ENCODE data around the gene CERS6.

CERS6 gene

DNA sequence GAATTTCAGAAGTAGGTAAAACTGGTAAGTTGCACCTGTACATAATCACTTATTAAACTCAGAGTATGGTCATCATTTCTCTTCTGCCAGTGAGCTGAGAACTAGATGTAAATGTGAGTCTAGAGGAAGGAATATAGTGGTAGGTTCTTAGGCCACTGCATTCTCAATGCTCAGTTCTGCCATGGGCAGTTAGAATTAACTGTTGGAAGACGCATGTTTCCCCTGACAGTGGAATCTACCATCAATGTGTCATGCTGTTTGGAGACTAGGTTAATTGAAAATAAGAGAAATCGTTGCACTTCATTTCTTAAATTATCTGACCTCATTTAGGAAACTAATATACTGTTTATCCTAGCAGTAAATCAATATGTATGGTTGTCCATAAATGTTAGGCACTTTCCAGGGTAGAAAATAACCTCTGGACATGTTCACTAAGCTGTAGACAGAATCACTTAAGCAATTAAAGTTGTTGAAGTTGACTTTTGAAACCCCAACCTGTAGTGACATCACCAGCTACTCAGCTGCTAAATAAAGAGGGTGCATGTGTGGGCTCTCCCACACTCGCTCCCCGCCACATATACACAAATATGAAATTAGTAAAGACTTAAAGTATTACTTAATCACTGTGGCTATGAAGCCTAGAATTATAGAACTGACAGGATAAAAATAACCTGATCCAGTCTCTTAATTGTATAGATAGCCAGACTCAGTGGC is 254.8 kb downstream of the CERS6 start:
- no peak for DNase-seq

DNA sequence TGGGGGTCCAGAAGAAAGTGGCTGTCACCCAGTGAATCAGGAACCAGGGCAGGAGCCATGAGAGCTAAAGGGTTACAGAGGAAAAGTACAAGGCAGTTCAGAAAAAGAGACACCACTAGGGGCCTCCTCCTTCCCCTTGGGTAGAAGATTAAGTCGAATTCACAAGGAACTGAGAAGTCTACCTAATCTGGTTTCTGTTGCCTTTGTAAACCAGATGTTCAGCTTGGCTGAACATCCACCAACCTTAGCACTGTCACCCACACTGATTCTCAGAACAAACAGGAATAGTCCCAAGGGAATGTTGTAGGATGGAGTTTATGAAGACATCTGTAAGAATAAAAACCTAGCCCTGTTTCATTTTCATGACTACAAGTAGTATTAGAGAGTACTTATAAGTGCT is 256.0 kb downstream of the CERS6 start:
- DNase-seq, result no peak

DNA sequence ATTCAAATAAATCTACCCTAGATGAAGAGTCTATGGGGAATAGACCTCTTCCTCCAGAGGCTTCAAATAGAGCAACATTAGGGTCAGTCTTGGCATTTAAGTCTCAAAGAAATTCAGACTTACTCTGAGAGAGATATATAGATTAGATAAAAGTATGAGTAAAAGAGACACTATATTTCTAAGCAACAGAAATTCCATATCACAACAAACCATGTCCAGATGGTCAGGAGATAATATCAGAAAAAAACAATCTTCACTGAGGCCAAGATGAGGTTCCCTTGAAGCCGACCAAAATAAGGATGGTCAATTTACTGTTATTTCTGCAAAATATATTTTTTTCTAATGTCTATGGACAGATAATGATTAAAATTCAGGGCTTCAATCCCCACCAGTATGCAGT is 257.3 kb downstream of the CERS6 start:
- no peak for DNase-seq

DNA sequence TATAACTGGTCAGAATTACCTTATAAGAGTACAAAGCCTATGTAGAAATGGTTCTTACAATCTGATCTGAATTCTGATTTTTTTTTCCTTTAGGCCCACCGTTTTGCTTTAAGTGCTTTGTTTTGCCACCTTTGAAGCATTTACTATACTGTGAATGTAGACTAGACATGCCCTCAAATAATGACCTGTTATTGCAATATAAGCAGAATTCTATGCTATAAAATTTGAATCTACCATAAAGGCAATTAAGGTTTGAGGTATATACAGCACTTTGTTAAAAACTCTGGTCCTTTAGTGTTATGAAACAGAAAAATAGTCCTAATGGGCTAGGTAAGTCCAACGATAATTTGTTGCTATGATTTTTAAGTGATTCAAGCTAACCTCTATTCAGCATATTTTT is 259.8 kb downstream of the CERS6 start:
- no peak for DNase-seq

DNA sequence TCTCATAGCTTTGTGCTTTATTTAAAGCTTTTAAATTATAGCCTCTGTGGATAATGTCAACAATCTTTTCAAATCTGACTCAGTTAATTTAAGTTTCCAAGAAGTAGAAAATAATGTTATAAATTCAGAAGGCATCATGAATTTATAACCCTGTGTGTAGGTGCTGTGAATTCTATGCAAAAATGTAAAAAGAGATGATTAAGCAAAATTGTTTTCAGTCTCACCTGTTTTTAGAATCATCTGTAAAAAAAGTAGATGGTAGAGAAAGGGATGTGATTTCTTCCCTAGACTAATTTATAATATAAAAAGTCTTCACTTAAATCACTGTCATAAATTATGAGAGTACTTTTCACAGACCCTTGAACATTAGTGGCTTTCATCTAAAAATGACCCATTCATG is 260.8 kb downstream of the CERS6 start:
- no peak for DNase-seq

DNA sequence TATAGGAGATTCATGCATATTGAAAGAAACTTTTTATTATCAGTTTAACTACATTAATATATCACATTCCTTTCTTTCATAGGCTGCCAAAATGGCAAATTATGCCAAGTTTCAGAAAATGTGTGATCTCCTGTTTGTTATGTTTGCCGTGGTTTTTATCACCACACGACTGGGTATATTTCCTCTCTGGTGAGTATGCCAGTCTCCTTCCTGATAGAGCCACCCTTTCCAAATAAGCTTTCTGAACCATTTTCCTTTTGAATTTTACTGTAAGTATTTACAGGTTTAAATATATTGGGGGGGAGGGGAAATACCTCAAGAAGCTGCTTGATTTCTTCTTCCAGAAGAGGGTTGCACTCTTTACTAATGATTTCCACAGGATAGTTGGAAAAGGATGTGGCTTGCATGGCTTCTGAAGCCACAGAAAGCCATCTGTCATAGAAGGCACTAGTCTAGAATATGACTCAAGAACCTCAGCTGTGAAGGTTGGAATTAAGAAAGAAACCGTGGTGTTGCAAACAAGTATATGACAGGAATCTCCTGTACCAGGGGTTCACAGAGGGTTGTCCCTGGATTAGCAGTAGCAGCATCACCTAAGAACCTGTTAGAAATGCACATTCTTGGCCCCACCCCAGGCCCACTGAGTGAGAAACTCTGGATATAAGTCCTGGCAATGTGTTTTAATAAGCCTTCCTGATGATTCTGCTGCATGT is 261.9 kb downstream of the CERS6 start:
- DNase-seq, result no peak

DNA sequence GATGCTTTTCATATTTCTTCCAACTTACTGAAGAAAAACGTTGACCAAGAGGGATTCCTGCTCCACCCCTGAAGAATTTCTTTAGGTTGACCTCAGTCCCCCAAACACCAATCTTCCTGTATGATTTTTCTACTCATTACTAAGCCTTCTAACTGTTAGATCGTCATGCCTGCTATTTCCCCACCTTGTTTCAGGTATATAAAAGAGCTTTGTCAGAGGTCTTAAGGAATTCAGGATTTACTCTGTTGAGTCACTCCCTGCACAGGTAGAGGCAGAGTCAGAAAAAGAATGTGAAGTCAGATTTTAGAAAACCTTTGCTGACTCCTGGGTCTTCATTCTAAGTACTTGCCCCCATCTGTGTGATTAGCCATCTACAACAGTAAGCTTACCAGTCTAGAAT is 262.6 kb downstream of the CERS6 start:
- DNase-seq, result no peak

DNA sequence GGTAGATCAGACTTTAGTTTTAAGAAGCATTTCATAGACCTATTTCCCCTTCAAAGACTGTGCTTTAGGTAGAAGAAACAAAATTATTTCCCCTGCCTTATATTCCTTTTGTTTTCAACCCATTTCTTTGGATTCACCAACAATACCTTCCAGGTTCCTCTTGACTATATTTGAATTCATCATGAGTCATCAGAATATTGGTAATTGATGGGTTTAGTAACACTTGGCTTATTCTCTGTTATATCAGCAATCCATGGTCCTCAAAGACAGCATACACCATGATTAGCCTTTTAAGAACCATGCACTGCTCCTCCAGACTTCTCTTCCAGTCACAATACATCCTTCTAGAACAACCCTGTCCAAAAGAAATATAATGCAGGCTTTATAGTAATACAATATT is 263.4 kb downstream of the CERS6 start:
- DNase-seq, result no peak

DNA sequence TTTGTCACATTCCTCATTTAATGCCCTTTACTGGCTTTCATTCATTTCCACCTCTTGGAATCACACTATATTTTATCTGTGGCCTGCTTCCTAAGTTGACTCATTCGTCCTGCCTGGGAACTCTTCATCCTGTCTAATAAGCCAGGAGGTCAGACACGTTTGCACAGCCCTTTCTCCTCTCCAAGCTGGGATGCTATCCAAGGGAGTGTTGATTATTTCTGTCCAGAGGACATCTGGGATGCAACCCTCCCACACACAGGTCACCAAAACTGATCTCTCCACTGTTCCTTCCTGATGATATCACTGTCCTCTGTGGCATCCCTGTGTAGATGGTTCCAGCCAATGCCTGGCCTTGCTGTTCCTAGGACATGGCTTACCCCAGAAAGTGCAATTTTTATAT is 266.5 kb downstream of the CERS6 start:
- DNase-seq, result no peak

DNA sequence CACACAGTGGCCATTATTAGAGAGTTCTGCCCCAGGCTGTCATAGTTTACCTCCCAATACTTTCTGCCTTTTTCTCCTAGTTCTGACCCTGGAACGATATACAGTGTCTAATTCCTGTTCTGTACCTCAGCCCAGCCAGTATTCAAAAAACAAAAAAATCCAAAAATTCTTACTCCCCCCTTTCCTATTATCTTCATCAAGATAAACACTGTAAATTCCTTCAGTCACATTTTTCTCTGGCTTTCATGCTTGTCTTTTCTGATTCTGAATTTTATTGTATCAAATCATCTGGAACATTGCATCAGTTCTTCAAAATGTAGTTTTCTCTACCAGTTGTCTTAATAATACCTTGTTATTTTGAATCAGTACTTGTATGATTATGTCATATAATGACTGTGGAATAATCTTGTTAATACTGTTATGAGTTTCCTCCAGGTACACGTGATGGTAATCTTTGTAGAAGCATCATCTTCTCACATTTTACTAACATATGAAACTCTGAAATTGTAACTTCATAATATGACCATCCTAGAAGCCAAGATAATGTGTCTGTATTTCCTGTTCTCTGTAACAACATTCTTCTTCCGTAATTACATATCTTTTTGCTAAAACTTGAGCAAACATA is 267.3 kb downstream of the CERS6 start:
- no peak for DNase-seq

DNA sequence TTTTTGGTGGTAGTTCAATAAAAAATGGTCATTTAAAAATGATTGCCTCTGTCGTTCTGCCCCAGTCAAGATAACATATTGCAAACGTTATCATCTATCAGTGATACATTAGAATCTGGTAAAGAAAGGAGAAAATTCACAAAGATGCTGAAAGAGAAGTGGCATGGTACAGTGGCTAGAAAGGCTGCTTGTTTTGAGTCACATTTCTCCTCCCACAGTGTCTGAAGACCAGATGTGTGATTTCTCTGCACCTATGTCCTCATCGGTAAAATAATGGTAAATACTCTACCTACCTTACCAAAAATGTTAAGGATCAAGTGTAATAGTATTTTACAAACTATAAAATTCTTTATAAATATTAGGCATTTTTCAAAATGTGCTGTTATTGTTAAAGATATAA is 270.3 kb downstream of the CERS6 start:
- no peak for DNase-seq

DNA sequence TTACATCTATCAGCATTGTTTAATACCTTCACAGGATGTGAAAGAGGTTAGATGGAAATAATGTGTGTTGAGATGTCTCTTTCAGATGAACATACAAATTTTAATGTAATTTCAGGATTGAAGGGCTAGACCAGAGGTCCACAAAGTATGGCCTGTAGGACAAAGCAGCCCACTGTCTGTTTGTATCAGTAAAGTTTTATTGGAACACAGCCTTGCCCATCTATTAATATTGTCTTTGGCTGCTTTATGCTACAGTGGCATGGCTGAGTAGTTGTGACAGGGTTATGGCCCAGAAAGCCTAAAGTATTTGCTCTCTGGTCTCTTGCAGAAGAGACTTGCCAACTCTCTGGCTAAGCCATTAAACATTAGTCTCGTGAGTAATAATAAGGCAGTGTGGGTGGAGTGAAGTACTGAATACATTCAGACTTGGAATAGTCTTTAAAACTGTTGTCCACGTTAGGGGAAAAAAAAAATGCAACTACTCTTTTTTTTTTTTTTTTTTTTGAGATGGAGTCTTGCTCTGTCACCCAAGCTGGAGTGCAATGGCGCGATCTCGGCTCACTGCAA is 271.9 kb downstream of the CERS6 start:
- no peak for DNase-seq

DNA sequence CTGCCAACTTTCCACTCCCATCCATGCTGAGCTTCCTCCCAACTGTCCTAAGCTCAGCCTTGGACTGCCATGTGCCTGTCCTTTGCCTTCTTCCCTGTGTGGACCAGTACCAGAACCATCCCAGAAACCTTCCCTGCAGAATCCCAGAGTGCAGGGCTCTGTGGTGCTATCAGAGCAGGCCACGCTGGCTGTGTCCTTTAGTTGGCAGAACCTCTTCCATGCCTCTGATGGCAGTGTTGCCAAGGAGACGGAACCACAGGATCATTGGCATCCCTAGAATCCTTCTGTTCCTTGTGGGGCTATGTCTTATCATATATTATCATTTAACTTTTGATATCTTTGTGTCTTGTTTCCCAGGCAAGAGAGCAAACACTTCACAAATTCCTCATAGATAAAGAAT is 273.4 kb downstream of the CERS6 start:
- no peak for DNase-seq

DNA sequence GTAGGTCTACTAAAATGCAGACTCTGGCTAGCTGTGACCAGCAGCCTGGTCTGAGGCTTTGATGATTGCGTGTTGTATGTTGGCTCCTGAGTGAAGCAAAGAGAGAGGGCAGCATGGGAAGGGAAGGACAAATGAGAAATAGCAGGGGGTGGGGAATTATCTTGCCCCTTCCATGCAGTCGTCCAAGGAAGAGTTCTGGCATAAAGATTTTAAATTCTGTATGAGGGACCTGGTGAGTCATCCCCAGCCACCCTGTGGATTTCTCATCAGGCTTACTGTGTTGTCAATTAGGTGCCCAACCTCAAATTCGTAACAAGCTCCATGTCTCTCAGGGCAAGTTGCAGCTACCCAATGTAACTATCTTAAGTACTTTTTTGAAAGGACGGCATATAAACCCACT is 274.3 kb downstream of the CERS6 start:
- DNase-seq, result no peak

DNA sequence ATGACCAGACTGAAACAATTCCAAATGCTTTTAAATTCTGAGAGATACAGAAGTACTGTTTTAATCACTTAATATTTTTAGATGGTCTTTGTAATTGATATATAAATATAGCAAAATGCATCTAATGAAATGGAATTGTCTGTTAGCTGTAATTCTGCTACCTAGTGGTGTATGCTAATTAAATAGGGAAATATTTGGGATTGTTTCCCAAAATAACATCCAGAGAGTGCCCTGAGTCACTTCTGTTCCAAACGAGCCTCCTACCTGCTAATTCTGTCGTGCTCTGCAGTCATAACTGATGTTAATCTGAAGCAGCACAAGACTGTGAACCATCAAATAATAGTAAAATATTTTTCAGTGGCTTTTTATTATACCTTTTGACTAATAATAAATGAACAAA is 274.9 kb downstream of the CERS6 start:
- DNase-seq, result no peak

DNA sequence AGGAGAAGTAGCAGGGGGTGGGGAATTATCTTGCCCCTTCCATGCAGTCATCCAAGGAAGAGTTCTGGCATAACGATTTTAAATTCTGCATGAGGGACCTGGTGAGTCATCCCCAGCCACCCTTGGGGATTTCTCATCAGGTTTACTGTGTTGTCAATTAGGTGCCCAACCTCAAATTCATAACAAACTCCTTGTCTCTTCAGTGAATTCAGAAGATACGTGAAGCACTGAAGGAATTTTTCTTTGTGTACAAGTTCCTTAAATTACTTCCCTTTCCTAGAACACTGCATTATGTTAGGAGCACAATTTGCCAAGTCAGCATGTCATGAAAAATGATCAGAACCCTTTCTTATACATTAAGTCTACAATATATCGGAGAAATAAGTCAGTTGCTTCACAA is 275.5 kb downstream of the CERS6 start:
- DNase-seq, result no peak

DNA sequence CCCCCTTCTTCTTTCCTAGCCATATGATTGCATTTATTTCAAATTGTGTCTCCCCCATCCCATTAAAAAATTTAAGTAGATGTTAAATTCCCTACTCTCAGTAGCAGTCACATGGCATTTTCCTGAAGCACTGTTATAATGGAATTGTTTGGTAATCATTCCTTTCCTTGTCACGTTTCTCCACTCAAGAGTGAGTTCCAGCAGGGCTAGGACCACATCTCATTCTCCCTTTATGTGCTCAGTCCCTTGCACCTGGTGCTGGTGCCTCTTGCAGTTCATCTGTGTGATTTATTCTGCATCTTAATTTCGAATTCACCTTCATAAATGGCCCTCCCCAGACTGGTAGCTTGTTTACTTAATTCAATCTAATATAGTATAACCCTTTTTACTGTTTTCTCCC is 276.0 kb downstream of the CERS6 start:
- no peak for DNase-seq

DNA sequence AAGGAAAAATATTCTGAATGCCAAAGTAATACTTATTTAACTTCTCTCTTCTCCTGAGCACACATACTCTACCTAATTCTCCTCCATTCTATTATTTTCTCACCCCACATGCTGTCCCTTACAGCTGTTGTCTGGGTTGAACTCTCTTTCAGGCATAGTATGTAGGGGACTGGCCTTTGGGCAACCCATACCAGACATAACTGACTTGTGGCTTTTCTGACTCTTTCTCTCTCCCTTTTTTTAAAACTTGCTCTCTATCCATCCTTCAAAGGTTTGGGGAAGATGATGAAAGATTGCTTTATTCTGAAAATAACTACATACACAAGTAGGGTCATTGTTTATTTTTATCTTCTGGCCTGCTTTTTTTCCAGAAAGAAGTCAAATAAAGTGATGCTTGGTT is 276.4 kb downstream of the CERS6 start:
- no peak for DNase-seq

DNA sequence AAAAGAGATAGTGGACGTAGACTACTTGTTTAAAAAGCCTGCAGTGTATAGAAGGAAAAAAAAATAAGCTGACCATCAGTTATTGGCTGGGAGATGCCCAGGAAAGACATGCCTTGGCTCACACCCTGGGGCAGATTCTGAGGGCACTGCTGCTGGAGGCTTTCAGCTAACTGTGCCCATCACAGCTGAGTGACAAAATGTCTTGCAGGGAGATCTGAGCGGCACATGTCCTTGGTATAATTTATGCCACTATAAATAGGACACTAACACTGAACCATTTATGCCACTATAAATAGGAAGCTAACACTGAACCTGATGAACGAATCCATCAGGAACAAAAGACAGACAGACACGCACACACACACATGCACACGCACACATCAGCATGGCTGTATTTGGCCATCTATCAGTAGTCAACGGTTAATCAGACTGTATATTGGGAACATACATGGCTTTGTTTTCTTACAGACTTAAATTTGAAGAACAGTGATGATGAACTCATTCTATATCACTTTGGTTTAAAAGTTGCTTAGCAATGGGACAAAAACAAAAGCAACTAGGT is 278.2 kb downstream of the CERS6 start:
- DNase-seq, result no peak

DNA sequence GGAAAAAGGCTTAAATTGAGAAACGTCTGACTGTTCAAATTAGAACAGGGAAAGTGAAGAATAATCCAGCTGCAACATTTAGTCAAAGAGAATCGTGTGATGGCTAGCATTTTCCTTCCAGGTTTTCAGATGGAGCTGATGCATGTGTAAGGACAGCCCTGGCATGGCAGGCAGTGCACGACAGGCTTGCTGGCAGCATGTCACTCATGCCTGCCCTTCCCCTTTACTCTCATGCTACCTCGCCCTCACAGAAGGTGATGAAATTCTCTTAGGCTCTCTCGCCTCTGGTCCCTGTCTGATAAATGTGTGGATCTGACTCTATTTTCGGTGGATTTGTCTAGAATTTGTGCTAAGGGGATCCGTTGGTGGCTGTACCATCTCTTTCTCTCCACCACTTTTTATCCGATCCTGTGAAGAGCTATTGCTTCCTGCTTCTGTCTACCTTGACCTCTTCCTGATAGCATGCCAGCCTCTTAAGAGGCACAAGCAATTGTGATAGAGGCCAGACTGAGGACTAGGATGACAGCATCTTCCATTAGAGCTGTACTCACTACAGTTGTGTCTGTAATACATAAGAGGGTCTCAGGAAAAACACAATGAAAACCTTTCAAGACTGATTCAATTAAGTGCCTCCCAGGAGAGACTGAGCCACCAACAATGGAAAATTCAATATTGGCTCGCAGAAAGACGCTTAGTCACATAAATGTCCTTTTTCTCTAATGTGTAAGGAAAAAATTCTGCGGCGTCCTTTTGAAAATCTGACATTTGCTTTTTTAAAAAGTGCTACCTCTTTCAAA is 280.8 kb downstream of the CERS6 start:
- no peak for DNase-seq

DNA sequence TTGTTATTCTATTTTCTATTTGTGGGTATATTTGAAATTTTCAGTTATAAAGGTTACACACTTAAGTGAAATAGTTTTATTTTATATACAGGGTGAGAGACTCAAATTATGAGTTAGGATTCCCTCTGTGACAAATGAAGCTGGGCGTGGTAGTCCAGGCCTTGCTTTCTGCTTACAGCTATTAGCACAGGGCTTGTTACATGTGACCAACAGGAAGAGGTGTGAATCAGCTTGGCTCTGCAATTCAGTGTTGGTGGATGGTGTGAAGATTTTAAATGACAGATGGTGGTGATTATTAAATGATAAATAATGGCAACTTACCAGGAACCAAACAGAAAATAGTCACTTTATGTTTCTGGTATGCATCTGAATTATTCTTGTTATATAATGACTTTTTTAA is 282.0 kb downstream of the CERS6 start:
- DNase-seq, result no peak

DNA sequence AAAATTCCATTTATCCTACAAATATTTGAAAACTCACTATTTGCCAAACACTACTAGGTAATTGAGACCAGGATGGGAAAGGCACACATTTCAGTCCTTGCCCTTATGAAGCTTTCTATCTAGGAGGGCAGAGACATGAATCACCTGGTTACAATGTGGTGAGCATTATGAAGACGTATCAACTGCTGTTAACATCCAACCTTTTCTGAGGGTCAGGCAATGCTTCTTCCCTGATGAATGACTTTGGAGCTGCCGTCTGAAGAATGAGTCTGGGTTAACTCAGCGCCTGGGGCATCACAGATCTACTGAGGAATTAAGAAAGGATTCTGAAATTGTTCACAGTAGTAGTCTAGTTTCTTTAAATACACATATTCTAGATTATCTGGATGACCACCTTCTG is 284.3 kb downstream of the CERS6 start:
- no peak for DNase-seq

DNA sequence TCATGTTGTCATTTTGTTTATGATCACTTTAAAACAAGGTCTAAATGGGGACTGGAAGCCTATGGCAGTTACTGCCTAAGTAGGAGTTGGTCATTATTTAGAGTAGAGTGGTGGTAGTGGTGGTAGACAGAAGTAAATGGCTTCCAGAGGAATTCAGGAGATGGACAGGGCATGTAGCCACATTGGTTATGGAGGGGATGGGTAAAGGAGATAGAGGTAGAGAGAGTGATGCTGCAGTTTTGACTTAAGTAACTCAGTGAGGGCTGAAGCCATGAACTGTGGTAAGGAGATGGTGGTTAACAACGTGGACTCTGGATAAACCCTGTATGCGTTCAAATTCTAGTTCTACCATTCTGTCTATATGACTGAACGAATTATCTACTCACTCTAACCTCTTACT is 284.7 kb downstream of the CERS6 start:
- DNase-seq, result no peak
